Measurements from ENCODE around the gene ABR. TPM values are rescaled to one million over a fixed set of nuclear protein-coding genes. Genes with fewer than 3 reads are reported as not detected.

The ABR gene
- polyA plus RNA-seq, 3 donors, result 19.8 to 160 (median 26.0) TPM

GRCh38 chr17:1116602-1117001 is 63.2 kb downstream of the ABR start:
- H2AFZ ChIP-seq (ENCODE audit: insufficient read depth, low read depth, low read length, poor library complexity, severe bottlenecking), result no peak overlapping the region
- peaks cover 52% of the 10 kb centered on the region for H3K79me2 ChIP-seq (ENCODE audit: insufficient read depth, low read length)
- H3K27me3 ChIP-seq (ENCODE audit: control insufficient read depth in 2 of 2, insufficient read depth in 2 of 2, low read length in 2 of 2), result no peaks in the 10 kb centered on the region
- peaks cover 11% of the 10 kb centered on the region for H4K20me1 ChIP-seq (ENCODE audit: insufficient read depth, low read length)
- no peak overlapping the region for H3K4me3 Mint-ChIP-seq
- TF ChIP-seq CTCF (IDR thresholded peaks at IDR 0.05), result no peak
- H3K4me1 Mint-ChIP-seq, result peaks cover 43% of the 10 kb centered on the region
- H3K9ac ChIP-seq (ENCODE audit: insufficient read depth, low read length, poor library complexity, severe bottlenecking), result no peak overlapping the region
- no peaks in the 10 kb centered on the region for H3K9me3 ChIP-seq (replicated peaks in 1 of 2; ENCODE audit: control insufficient read depth in 1 of 2, insufficient read depth in 1 of 2, low read length in 2 of 2)
- WGBS (ENCODE audit: insufficient coverage), result 81% methylated on average over 7 of the region's 12 CpGs
- no peak for DNase-seq
- peaks cover 2 to 7% of the 10 kb centered on the region in 2 donors for H3K36me3 ChIP-seq (replicated peaks in 1 of 2; ENCODE audit: control insufficient read depth in 1 of 2, insufficient read depth in 2 of 2, low read length in 2 of 2)
- H3K4me2 ChIP-seq (replicated peaks; ENCODE audit: extremely low read depth, low read length, poor library complexity, severe bottlenecking), result no peak overlapping the region
- H3K27ac ChIP-seq (ENCODE audit: low read depth in 1 of 2, low read length in 2 of 2), result peak overlapping the region in 1 of 2 donors; percentile 41
- H3K4me3 ChIP-seq (replicated peaks in 1 of 3; ENCODE audit: low read depth in 2 of 3, low read length in 3 of 3), result no peak overlapping the region
- intact Hi-C loops (cut with micrococcal nuclease), result no loop called here
- H3K4me1 ChIP-seq (ENCODE audit: control insufficient read depth in 1 of 2, insufficient read depth in 2 of 2, low read length in 2 of 2), result peaks cover 35 to 47% of the 10 kb centered on the region in 2 donors
- H3K9me3 Mint-ChIP-seq, result peaks cover 0 to 5% (median 0%) of the 10 kb centered on the region in 7 donors
- peaks cover 10 to 20% of the 10 kb centered on the region in 2 donors for H3K36me3 Mint-ChIP-seq
- H3K27me3 Mint-ChIP-seq (ENCODE audit: low read depth in 3 of 3), result peaks cover 0 to 2% (median 0%) of the 10 kb centered on the region in 3 donors
- H3K27ac Mint-ChIP-seq, result peak overlapping the region in 4 of 7 donors; percentile 7 to 97 (median 63)

GRCh38 chr17:1112875-1113274 is 66.9 kb downstream of the ABR start:
- H2AFZ ChIP-seq (ENCODE audit: insufficient read depth, low read depth, low read length, poor library complexity, severe bottlenecking), result no peak overlapping the region
- peaks cover 6 to 13% of the 10 kb centered on the region in 2 donors for H3K36me3 Mint-ChIP-seq
- intact Hi-C loops (cut with micrococcal nuclease), result no loop called here
- H3K4me3 Mint-ChIP-seq, result no peak overlapping the region
- peak overlapping the region in 6 of 7 donors; percentile 20 to 98 (median 52) for H3K27ac Mint-ChIP-seq
- DNase-seq, result peak in 1 of 3 donors; percentile 22
- no peak overlapping the region for H3K9ac ChIP-seq (ENCODE audit: insufficient read depth, low read length, poor library complexity, severe bottlenecking)
- H3K4me3 ChIP-seq (replicated peaks in 1 of 3; ENCODE audit: low read depth in 2 of 3, low read length in 3 of 3), result no peak overlapping the region
- H3K9me3 Mint-ChIP-seq, result no peaks in the 10 kb centered on the region
- no peak for TF ChIP-seq CTCF (IDR thresholded peaks at IDR 0.05)
- no peak overlapping the region for H3K4me2 ChIP-seq (replicated peaks; ENCODE audit: extremely low read depth, low read length, poor library complexity, severe bottlenecking)
- peak overlapping the region in 1 of 2 donors; percentile 98 for H3K27ac ChIP-seq (ENCODE audit: low read depth in 1 of 2, low read length in 2 of 2)
- no peaks in the 10 kb centered on the region for H3K9me3 ChIP-seq (replicated peaks in 1 of 2; ENCODE audit: control insufficient read depth in 1 of 2, insufficient read depth in 1 of 2, low read length in 2 of 2)
- peaks cover 0 to 5% (median 0%) of the 10 kb centered on the region in 3 donors for H3K27me3 Mint-ChIP-seq (ENCODE audit: low read depth in 3 of 3)
- no peaks in the 10 kb centered on the region for H3K27me3 ChIP-seq (ENCODE audit: control insufficient read depth in 2 of 2, insufficient read depth in 2 of 2, low read length in 2 of 2)
- peaks cover 0 to 2% of the 10 kb centered on the region in 2 donors for H3K36me3 ChIP-seq (replicated peaks in 1 of 2; ENCODE audit: control insufficient read depth in 1 of 2, insufficient read depth in 2 of 2, low read length in 2 of 2)
- WGBS (ENCODE audit: insufficient coverage), result 95% methylated on average over 8 of the region's 10 CpGs
- H3K4me1 Mint-ChIP-seq, result peaks cover 68% of the 10 kb centered on the region
- peaks cover 6% of the 10 kb centered on the region for H4K20me1 ChIP-seq (ENCODE audit: insufficient read depth, low read length)
- H3K4me1 ChIP-seq (ENCODE audit: control insufficient read depth in 1 of 2, insufficient read depth in 2 of 2, low read length in 2 of 2), result peaks cover 63 to 77% of the 10 kb centered on the region in 2 donors
- peaks cover 70% of the 10 kb centered on the region for H3K79me2 ChIP-seq (ENCODE audit: insufficient read depth, low read length)
